ENCODE measurements around the gene CCDC192.
"Not testable (repeated sequence)": the region's sequence is repeated elsewhere in the genome, so short reads cannot be mapped to it uniquely, and the experiment has no call there.

Gene CCDC192

DNA sequence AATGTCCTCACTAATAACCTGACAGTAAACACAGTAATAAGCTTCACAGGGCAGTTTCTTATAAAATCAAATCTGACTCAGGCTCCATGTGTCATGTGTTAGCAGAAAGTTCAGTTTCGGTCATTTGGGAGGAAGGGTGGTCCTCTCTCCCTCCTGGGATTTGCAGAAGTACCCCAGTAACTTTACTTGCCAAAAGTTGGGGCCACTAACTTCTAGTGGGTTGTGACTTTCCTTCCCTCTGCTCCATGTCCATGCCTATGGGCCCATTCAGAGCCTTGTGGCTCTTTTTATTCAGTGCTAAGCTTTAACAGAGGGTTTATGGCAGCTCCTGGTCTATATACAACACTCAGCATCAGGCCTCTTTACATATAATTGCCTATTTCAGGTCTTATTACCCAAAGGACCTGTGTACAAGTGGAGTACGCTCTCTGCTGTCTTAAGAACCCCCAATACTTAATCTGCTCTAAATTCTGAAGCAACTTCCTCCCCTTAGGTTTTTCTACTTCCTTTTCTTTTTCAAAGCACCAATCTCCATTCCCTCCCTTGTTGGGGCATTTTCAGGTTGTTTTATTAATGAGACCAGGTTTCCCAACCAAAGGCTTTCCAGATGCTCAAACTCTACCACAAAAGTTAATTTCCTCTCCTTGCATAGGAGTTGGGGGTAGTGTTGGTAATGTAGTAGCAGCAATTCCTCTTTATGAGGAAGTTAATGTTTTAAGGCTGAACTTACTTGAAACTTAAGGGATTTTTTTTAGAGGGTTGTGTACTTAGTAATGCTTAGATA, 107.7 kb downstream of the CCDC192 start:
- DNase-seq: no peak

DNA sequence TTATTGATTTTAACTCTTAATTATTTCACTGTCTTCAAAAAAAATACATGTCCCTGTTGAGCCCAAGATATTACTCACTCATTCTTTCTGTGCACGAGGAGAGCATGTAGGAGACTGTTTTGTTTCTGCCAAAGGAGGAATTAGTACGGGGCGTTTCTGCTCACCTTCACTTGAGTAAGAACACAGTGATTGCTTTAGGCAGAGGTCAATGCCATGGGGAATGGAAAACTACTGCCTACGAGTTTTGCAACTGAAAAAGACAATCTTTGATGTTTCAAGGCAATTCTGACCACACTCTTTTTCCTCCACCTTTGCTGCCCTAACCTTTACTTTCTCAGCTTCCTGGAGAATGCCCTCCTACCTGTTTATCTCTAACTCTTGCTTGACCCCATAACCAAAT, 109.4 kb downstream of the CCDC192 start:
- DNase-seq: no peak

DNA sequence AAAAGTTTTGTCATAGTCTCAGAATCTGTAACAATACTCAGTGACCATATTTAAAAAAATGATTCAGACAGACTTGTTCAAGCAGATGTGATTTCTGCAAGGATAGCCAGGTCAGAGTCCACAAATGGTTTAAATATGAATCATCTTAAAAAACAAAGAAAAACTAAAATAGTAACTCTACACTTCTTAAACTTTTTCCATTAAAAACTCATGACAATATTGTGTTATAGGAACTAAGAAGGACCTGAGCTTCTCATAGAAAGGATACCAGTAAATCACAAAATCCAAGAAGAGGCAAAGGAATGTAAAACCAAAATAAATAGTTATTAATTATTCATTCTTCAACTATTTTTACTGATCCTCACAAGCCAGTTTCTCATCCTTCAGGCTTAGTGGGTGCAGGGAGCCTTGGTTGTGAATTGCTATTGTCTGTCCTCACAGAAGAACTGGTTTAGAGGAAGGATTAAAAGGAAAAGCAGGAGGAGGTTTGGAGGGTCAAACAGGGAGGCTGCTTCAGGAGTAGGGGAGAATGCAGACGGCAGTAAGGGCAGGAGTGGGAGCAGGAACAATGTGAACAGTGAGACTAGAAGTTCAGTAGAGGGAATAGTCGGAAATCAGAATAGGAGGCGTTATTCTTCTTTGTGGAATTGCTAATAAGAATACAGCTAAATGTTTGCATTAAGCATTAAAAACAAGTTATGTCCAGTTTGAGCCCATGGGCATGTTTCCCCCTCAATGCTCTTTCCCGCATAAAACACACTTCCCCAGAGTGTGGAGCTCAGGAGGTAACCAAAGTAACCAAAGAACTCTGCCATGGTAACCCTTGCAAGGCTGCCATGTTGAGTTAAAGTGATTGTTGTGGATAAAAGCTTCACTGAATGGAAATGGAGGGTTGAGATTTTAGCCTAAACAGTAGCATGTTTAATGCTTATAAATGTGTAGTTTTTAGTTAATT, 110.7 kb downstream of the CCDC192 start:
- DNase-seq: peak; percentile 93

DNA sequence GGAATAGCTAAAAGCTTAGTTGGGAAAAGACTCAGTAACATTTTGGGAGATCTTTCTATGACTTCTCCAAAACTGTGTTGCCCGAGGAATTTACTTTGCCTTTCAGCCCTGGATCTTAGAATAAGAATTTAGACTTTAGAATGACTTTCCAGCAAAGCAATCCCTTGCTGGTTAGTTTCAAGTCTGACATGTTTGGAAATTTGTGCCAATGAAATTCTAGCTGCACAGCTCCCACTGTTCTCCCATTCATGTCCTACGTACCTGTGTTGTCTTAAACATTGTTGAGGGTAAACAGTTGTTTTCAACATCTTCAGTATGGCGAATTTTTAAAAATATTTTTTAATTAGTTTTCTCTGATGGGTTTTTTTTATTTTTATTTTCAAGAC, 111.4 kb downstream of the CCDC192 start:
- no peak for DNase-seq

DNA sequence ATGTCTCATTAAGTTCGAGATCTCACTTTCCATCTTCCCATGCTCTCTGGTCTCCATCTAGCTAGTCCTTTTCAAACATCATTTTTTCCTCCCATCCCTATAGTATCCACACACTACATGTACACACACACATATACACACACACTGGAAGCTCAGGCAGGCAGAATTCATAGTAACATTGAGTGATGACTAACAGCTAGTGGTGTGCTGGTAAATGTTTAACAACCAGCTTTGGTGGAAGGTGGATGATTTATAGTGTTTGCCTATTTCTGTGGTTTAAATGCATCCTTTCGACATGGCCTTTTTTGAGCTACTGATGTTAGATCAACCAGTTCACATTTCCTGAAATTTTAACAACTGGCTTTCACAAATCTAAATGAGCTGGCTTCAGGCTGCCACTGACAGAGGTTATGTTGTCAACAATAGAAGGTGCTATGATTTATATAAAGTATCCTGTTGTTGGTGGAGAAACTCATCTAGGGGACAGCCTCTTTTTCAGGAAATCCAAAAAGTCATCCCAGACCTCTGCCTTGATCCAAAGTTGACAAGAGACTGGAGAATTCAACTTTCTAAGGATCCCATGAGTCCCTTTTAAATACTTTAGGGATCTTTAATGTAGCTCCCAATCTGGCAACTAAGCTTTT, 117.8 kb downstream of the CCDC192 start:
- peak; percentile 54 for DNase-seq

DNA sequence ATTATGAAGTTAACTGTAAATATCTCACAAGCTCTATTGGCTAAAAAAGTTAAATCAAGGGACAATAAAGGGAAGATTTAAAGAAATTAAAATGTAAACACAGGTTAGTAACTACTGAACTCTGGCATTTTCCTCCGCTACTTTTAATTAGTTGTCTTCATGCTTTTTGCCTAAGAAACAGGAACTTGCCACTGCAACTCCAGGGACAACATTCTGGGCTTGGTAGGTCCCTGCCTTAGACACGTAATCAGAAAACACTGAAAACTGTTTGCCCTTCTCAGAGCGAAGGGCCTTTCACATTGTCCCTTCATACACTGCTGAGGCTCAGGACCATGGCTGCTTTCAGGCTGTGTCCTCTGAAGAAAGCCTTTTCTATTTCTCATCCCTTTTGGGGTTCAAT, 118.7 kb downstream of the CCDC192 start:
- DNase-seq: no peak

DNA sequence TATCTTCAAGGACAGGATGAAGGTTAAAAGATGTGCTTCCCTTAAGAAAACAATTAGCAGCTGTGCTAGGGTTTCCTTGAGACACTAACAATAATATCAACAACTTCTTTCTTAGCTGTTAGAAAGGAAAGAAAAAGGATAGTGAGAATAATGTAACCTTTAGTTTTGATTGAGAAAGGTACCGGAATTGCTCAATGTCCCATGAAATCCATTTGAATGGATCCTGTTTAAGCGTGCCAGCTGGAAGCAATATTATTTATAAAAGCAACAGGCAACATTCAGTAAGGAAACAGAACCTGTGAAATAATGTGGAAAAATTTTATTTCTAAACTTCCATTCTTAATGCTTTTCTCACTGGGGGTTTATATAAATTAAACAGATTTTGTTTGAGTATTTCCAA, 120.9 kb downstream of the CCDC192 start:
- no peak for DNase-seq

DNA sequence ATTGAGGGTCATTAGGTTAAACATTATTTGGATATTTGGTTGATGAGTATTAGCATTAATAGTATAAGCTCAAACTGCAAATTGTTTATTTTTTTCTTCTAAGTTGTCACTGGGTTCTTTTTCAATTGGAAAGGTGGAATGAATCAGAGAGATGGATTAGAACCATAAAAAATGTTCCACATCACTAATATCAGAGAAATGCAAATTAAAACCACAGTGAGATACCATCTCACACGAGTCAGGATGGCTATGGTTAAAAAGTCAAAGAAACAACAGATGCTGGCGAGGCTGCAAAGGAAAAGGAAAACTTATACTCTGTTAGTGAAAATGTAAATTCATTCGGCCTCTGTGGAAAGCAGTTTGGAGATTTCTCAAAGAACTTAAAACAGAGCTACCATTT, 122.8 kb downstream of the CCDC192 start:
- DNase-seq: peak; percentile 70

DNA sequence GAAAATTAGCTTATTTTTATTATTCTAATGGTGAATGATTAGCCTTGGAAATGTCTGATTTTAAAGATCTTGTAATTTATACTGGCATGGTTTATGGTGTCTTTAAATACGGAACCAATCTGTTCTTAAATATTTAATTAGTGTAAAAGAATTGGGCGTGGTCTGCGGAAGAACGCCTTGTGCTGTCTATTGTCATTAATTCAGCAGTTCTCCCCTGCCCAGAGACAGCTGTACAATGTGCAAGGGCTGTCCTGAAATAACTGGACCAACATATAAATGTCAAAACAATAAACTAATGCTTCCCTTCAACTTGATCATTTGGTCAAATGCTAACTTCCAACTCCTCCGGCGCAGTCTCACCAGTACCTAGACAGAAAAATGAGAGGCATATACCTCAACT, 124.3 kb downstream of the CCDC192 start:
- no peak for DNase-seq

DNA sequence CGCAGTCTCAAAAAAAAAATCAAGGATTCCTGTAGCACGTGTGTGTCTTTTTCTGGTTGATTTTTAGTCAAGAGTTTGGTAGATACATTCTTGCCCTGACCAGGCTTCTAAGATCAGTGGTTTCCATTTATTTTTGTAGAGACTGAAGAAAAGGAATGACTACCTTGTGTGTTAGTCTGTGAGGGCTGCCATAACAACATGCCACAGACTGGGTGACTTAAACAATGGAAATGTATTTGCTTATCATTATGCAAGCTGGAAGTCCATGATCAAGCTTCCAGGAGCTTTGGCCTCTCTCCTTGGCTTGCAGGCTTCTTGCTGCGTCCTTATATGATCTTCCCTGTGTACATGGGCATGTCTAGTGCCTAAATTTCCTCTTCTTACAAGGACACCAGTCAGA, 127.0 kb downstream of the CCDC192 start:
- DNase-seq: peak; percentile 75

DNA sequence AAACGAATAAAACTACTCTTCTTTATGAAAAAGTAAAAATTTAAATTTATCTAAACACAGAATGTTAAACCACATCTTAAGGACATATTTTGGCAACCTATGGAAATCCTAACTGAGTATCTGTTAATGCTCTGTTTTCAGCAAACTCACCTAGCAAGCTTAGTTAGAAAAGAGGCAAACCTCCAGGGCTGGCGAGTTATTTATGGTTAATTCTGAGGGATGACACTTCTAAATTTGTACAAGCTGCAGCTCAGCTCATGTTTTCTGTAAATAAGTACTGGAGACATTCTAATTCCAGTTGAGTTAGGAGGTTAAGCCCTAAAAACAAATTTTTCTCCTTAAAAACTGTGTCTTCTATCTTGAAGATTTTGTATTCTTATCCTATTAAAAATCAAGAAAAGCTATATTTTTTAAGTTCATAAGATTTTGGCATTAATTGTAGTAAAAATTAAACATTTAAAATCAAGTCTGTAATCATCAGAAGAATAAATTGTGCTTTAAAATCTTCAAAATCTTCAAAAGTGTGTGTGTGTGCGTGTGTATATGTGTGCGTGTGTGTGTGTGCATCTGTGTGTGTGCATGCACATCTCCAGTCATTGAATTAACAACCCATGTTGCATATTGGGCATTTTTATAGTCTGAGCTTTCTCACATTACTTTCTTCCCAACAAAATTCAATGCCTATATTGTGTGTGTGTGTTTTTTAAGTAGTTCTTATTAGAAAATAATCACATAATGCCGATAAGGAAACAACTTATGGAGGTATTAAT, 127.8 kb downstream of the CCDC192 start:
- DNase-seq: no peak

DNA sequence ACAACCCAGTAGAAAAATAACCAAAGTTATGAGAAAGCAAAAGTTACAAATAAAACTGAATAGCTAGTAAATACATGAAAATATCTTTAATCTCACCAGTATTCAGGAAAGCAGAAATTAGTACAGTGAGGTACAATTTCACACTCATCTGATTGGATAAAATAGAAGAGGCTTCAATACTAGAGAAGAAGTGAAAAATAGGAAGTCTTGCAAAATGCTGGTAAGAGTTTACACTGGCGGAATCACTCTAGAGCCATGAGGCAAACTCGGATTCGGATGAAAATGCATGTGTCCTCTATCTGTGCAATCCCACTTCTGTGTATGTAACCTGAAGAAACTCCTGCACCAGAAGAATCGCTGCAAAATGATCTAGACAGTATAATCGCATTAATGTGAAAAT, 128.9 kb downstream of the CCDC192 start:
- DNase-seq: no peak

DNA sequence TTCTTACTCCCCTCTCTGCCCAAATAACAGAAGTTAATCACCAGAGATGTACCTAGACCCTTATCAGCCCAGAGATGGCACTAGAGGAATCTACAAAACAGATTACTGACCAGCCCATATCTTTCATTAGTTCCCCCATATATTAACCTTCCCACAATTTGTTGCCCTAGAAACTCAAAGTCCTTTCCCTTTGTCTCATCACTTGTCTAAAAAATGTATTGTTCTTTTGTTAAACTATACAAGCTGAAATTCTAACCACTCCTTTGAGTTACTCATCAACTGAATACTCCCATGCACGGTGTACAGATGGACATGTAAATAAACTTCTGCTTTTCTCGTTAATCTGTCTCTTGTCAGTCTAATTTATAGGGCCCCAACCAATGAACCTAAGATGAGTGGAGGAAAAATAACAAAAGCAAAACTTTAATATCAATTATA, 130.9 kb downstream of the CCDC192 start:
- DNase-seq: no peak

DNA sequence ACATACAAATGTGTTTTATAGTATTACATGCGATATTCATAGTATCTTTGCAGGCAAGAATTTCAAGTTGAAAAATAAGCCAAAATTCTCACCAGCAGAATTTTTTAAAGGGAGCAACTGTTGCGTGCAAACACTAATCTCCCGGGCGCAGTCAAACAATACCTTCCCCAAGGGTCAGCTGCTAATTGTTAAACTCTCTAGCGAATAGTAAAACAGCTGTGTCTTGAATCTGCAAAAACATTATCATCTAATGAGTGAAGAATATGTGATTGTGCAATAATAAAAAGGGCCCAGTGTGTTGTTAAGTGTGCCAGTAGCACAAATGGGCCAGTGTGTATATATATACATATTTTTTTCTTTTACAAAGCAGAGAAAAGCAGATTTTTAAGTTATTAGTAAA, 131.4 kb downstream of the CCDC192 start:
- DNase-seq: no peak

DNA sequence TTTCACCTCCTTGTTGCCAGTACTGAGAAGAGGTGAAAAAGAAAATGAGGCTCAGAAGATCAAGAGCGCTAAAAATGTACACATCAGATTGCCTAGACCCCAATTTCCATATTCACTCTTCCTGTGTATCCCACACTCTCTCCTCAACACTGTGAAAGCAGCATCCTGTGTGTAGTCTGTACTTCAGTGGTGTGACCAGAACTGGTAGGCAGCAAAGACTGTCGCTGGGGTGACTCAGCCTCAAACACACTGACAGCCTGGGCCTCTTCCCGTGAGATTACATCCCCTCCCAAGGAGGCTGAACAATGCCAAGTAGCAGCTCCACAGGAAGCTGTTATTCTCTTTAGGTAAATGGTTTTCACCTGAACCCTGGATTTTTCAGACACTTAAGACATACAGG, 135.5 kb downstream of the CCDC192 start:
- DNase-seq: peak; percentile 77

DNA sequence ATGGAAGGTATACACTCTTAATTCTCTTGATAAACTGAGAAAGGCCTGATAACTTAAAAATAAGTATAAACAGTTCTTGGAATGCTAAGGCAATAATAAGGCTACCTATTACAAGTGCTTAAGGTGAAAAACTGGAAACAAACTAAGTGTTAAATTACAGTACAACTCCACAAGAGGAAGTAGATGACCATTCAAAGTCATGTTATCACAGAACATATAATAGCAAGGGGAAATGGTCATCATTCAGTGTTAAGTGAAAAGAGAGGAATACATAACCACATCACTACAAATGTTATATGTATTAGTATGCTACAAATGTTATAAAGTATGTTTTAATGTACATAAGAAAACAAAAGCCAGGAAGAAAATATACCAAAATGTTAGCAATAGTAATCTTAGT, 135.9 kb downstream of the CCDC192 start:
- no peak for DNase-seq

DNA sequence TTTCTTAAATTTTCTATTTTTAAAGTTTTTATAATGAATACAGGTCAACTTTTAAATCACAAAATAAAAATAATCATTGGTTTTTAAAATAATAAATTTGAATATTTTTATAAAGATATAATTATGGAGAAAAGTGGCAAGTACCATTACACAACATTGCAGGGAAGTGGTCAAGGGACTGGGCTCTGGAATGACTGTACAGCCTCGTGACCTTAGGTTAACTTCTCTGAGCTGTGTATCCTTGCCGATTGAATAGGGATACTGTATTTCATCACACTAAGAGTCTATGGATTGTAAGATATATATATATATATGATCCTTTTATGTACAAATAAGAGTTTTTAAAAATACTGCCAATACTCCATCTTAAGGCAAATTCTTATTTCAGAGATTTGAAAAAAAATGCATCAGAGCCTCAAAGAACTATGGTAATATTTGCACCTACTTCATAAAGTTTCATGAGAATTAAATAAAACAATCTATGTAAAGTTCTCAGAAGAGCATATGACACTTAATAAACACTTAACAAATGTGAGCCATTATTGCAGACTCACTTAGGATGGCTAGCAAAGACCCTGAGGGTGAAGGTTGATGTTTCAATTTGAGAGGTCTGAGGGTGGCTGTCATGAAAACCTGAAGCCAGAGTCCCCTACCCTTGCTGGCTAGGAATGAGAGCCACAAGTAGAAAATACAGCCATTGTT, 136.5 kb downstream of the CCDC192 start:
- DNase-seq: no peak

DNA sequence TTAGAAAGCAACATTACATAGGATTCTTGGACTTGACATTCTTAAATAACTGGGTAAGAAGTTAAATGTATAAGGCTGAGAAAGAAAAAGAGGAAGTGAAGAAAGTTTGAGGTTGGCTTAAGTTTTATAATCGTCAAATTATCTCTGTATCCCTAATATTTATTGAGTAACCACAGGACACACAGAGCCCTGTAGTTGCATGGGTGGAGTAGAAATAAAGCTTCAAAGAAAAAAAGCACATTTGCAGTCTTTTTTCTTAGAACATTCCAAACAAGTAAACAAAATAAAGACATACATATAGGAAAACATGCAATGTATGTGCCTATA, 137.0 kb downstream of the CCDC192 start:
- no peak for DNase-seq

DNA sequence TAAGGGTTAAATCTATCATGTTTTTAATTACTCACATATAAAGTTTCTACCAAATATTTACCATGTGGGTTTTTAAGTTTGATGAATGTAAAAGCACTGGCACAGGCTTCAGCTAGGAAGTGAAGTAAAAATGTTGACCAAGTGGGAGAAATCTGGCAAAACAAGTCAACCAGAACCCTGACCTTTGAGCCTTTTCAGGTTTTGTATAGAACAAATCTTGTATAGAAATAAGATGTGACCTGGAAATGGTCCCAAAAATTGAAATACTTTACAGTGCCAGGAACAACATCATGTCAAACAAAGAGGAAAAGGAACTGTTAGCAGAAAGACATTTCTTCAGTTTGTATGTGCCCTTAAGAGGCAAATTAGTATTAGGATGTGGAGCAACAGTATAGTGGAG, 137.6 kb downstream of the CCDC192 start:
- DNase-seq: no peak

DNA sequence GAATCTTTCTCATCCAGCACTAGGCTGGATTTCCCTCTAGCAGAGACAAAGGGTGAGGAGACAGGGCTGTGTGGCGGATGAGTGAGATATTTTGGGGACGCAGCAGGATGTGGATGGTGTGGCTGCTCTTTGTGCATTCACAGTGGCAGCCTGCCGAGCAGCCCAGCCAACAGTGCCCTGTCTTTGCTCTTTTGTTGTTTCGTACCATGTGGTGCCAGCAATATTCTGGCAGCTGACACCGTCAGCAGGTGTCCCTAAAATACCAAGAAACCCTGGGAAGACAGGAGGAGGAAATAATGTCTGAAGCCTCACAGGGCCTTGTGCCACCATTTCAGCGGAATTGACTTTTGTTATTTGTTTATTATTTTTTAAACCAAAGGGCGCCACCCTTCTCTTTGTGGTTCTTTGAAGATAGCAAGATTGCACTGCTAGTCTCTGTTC, 141.4 kb downstream of the CCDC192 start:
- no peak for DNase-seq

DNA sequence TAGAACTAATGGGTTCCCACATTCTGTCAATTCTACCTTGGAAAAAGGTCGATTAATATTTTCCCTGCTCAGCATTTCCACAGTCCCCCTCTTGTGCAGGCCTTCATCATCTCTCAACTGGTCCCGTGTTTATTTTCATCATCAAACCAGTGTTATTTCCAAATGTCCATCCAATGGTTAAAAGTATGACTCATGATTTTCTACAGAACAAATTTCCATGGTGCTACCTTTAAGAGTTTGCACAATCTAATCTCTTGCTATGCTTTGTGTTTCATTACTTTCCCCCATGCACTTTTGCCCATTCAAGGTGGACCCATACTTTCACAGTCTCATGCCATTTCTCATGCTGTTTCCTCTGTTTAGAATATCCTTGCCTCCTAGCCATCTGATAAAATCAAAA, 143.7 kb downstream of the CCDC192 start:
- no peak for DNase-seq

DNA sequence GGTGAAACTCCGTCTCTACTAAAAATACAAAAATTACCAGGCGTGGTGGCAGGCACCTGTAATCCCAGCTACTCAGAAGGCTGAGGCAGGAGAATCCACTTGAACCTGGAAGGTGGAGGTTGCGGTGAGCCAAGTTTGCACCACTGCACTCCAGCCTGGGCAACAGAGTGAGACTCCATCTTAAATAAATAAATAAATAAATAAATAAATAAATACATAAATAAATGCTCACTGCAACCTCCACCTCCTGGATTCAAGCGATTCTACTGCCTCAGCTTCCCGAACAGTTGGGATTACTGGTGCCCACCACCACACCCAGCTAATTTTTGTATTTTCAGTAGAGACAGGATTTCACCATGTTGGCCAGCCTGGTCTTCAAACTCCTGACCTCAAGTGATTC, 144.4 kb downstream of the CCDC192 start:
- DNase-seq: not testable (repeated sequence)
